ENCODE results near the gene KATNB1. TPM values are rescaled to one million over a fixed set of nuclear protein-coding genes. Genes with fewer than 3 reads are reported as not detected.

Gene KATNB1
- total and polyA plus RNA-seq, 2 of the 8 experiments (the other 6 are each of a cell fraction or from before 2014, with no cell fraction given): 50.2 to 60.4 TPM

- TF ChIP-seq TBP (IDR thresholded peaks at IDR 0.05; ENCODE audit: low read depth, low read length) (peak; percentile 89), BACH1 (IDR thresholded peaks at IDR 0.05; ENCODE audit: low read length) (peak; percentile 63), SP4 (IDR thresholded peaks at IDR 0.05; ENCODE audit: low read length) (peak; percentile 93; the same call in 1 of the 2 replicates), CEBPB (IDR thresholded peaks at IDR 0.05; ENCODE audit: low read depth, low read length) (peak; percentile 69; the same call in 1 of the 2 replicates), MAFK (IDR thresholded peaks at IDR 0.05; ENCODE audit: low read depth, low read length) (peak; percentile 52; the same call in 1 of the 2 replicates), SRF (IDR thresholded peaks at IDR 0.05; ENCODE audit: low read depth, low read length) (peak; percentile 56; the same call in 1 of the 2 replicates), POLR2A (IDR thresholded peaks at IDR 0.05; ENCODE audit: control extremely low read depth in 1 of 2, low read depth in 2 of 2, low read length in 2 of 2) (peak in 1 of 2 experiments; percentile 82; a peak in 2 of 3 replicates), CHD2 (IDR thresholded peaks at IDR 0.05; ENCODE audit: low read length) (peak; percentile 95), TAF7 (optimal IDR thresholded peaks at IDR 0.05; ENCODE audit: borderline replicate concordance, low read depth, low read length) (peak; percentile 94), SP1 (IDR thresholded peaks at IDR 0.05; ENCODE audit: low read depth, low read length) (peak; percentile 100), SAP30 (IDR thresholded peaks at IDR 0.05; ENCODE audit: insufficient read depth, insufficient replicate concordance, low read length) (peak; percentile 25), POLR2AphosphoS5 (IDR thresholded peaks at IDR 0.05; ENCODE audit: low read depth, low read length) (peak; percentile 83), SP2 (IDR thresholded peaks at IDR 0.05; ENCODE audit: low read length) (peak; percentile 87), NRF1 (IDR thresholded peaks at IDR 0.05; ENCODE audit: low read depth, low read length) (0 out of 2 replicates have a peak, but pooled peaks have one; percentile 5), SIN3A (conservative IDR thresholded peaks at IDR 0.05 in 1 of 2, IDR thresholded peaks at IDR 0.05 in 1 of 2; ENCODE audit: low read depth in 1 of 2, low read length in 2 of 2) (peak in 1 of 2 experiments; percentile 55; a peak in 2 of 4 replicates)
- TF ChIP-seq, protein P1, sequence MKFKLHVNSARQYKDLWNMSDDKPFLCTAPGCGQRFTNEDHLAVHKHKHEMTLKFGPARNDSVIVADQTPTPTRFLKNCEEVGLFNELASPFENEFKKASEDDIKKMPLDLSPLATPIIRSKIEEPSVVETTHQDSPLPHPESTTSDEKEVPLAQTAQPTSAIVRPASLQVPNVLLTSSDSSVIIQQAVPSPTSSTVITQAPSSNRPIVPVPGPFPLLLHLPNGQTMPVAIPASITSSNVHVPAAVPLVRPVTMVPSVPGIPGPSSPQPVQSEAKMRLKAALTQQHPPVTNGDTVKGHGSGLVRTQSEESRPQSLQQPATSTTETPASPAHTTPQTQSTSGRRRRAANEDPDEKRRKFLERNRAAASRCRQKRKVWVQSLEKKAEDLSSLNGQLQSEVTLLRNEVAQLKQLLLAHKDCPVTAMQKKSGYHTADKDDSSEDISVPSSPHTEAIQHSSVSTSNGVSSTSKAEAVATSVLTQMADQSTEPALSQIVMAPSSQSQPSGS (IDR thresholded peaks at IDR 0.05; ENCODE audit: low read length): no peak
- TF ChIP-seq, protein P2, sequence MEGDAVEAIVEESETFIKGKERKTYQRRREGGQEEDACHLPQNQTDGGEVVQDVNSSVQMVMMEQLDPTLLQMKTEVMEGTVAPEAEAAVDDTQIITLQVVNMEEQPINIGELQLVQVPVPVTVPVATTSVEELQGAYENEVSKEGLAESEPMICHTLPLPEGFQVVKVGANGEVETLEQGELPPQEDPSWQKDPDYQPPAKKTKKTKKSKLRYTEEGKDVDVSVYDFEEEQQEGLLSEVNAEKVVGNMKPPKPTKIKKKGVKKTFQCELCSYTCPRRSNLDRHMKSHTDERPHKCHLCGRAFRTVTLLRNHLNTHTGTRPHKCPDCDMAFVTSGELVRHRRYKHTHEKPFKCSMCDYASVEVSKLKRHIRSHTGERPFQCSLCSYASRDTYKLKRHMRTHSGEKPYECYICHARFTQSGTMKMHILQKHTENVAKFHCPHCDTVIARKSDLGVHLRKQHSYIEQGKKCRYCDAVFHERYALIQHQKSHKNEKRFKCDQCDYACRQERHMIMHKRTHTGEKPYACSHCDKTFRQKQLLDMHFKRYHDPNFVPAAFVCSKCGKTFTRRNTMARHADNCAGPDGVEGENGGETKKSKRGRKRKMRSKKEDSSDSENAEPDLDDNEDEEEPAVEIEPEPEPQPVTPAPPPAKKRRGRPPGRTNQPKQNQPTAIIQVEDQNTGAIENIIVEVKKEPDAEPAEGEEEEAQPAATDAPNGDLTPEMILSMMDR (IDR thresholded peaks at IDR 0.05; ENCODE audit: control extremely low read depth in 1 of 3, insufficient read depth in 1 of 3, low read depth in 1 of 3, low read length in 3 of 3): no peak
These were observed 430 bp upstream of the KATNB1 start (continued) for GRCh38 chr16:57734925-57735754.

Measured in H1 (cell line).